ENCODE data around the gene DUSP19. TPM values are rescaled to one million over a fixed set of nuclear protein-coding genes. Genes with fewer than 3 reads are reported as not detected.

Gene DUSP19
- polyA plus RNA-seq, 1 of the 3 experiments (the other 2 are of a cell fraction): 0.85 TPM

- Histone ChIP-seq H3K9me3 (no peaks in the 10 kb centered on the region), H3K36me3 (replicated peaks in 1 of 2; ENCODE audit: control insufficient read depth in 1 of 2, insufficient read depth in 2 of 2, low read length in 1 of 2) (no peaks in the 10 kb centered on the region), H3K9ac (no peak overlapping the region), H3K4me1 (ENCODE audit: control insufficient read depth in 1 of 2, insufficient read depth in 2 of 2, low read depth in 1 of 2, low read length in 1 of 2) (peaks cover 0 to 7% of the 10 kb centered on the region in 2 experiments; a peak in 2 of 4 replicates), H3K79me2 (ENCODE audit: insufficient read depth) (no peaks in the 10 kb centered on the region), H4K20me1 (ENCODE audit: insufficient read depth) (no peaks in the 10 kb centered on the region), H3F3A (replicated peaks; ENCODE audit: insufficient read depth) (no peaks in the 10 kb centered on the region), H3K27ac (ENCODE audit: low read depth in 2 of 2, low read length in 1 of 2) (no peak overlapping the region), H3K27me3 (ENCODE audit: insufficient read depth) (no peaks in the 10 kb centered on the region), H3K4me3 (ENCODE audit: low read depth in 2 of 2, low read length in 1 of 2) (no peak overlapping the region), H3K4me2 (no peak overlapping the region), H2AFZ (ENCODE audit: low read depth) (no peak overlapping the region), H3K9me2 (no peaks in the 10 kb centered on the region)
- POLR2A ChIA-PET: no interaction called here
- no peak for DNase-seq
- TF ChIP-seq MXI1 (IDR thresholded peaks at IDR 0.05; ENCODE audit: low read depth, low read length) (no peak), TAF1 (IDR thresholded peaks at IDR 0.05; ENCODE audit: borderline replicate concordance, low read depth, low read length) (no peak), ELF1 (IDR thresholded peaks at IDR 0.05) (no peak), RXRA (IDR thresholded peaks at IDR 0.05; ENCODE audit: borderline replicate concordance, low read depth) (no peak), TEAD4 (IDR thresholded peaks at IDR 0.05; ENCODE audit: borderline replicate concordance, insufficient read depth) (no peak)
- 84% methylated on average over 6 of the region's 6 CpGs for WGBS (ENCODE audit: low lambda C conversion rate)
- CTCF ChIA-PET: interaction anchor here (1.3 kb wide), 1 partner anchor 10 kb away, joined by 5 read pairs; no protein-coding TSS in a partner anchor
Measured at GRCh38 chr2:183089192-183089851, 10.8 kb downstream of the DUSP19 start.

DNA sequence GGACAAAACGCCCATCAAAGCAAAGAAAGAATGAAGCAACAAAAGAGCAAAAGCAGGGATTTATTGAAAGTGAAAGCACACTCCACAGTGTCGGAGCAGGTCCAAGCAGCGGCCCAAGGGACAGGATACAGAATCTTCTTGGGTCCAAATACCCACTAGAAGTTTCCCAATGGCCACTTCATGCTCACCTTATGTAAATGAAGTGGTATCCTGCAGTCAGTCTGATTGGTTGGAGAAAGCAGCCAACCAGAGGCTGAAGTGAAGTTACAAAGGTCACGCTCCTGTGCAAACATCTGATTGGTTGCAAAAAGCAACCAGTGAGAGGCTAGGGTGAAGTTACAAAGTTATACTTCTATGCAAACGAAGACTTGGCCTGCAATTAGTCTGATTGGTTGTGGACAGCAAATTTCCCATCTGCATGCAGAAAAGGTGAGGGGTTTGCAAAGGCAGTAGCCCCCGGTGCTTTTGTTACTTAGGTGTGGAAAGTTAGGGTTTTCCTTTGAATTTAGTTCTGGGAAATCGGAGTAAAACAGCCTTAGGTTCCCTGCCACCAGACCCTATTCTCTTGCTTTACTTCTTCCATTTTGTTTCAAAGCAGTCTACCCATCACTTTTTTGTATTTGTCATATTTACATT lies 12.9 kb downstream of the DUSP19 start:
- H3K79me2 ChIP-seq (ENCODE audit: insufficient read depth): no peaks in the 10 kb centered on the region
- no peak overlapping the region for H3K27ac ChIP-seq (ENCODE audit: low read depth in 2 of 2, low read length in 1 of 2)
- peaks cover 0 to 7% of the 10 kb centered on the region in 2 experiments; a peak in 2 of 4 replicates for H3K4me1 ChIP-seq (ENCODE audit: control insufficient read depth in 1 of 2, insufficient read depth in 2 of 2, low read depth in 1 of 2, low read length in 1 of 2)
- TF ChIP-seq RXRA (IDR thresholded peaks at IDR 0.05; ENCODE audit: borderline replicate concordance, low read depth) (no peak), MXI1 (IDR thresholded peaks at IDR 0.05; ENCODE audit: low read depth, low read length) (no peak), JUND (IDR thresholded peaks at IDR 0.05) (no peak)
- TF ChIP-seq, protein P1, sequence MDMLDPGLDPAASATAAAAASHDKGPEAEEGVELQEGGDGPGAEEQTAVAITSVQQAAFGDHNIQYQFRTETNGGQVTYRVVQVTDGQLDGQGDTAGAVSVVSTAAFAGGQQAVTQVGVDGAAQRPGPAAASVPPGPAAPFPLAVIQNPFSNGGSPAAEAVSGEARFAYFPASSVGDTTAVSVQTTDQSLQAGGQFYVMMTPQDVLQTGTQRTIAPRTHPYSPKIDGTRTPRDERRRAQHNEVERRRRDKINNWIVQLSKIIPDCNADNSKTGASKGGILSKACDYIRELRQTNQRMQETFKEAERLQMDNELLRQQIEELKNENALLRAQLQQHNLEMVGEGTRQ (IDR thresholded peaks at IDR 0.05; ENCODE audit: borderline replicate concordance, low read depth, low read length): no peak
- H3K4me3 ChIP-seq (ENCODE audit: low read depth in 2 of 2, low read length in 1 of 2): no peak overlapping the region
- no peaks in the 10 kb centered on the region for H4K20me1 ChIP-seq (ENCODE audit: insufficient read depth)
- H3F3A ChIP-seq (replicated peaks; ENCODE audit: insufficient read depth): no peaks in the 10 kb centered on the region
- H3K4me2 ChIP-seq: no peak overlapping the region
- WGBS (ENCODE audit: low lambda C conversion rate): 87% methylated on average over 7 of the region's 7 CpGs
- no peak overlapping the region for H2AFZ ChIP-seq (ENCODE audit: low read depth)
- ChIA-PET POLR2A (no interaction called here), CTCF (no interaction called here)
- no peak overlapping the region for H3K9ac ChIP-seq
- no peaks in the 10 kb centered on the region for H3K9me3 ChIP-seq
- H3K27me3 ChIP-seq (ENCODE audit: insufficient read depth): no peaks in the 10 kb centered on the region
- H3K36me3 ChIP-seq (replicated peaks in 1 of 2; ENCODE audit: control insufficient read depth in 1 of 2, insufficient read depth in 2 of 2, low read length in 1 of 2): no peaks in the 10 kb centered on the region
- H3K9me2 ChIP-seq: no peaks in the 10 kb centered on the region
- DNase-seq: no peak

GRCh38 chr2:183091954-183092345 lies 13.4 kb downstream of the DUSP19 start:
- H3K79me2 ChIP-seq (ENCODE audit: insufficient read depth): no peaks in the 10 kb centered on the region
- no peak overlapping the region for H3K9ac ChIP-seq
- no peaks in the 10 kb centered on the region for H3K36me3 ChIP-seq (replicated peaks in 1 of 2; ENCODE audit: control insufficient read depth in 1 of 2, insufficient read depth in 2 of 2, low read length in 1 of 2)
- no peak overlapping the region for H3K4me3 ChIP-seq (ENCODE audit: low read depth in 2 of 2, low read length in 1 of 2)
- H4K20me1 ChIP-seq (ENCODE audit: insufficient read depth): no peaks in the 10 kb centered on the region
- TF ChIP-seq EP300 (IDR thresholded peaks at IDR 0.05; ENCODE audit: borderline replicate concordance in 1 of 2, low read depth in 1 of 2, low read length in 1 of 2) (no peak), GATA2 (CRISPR knock-in tag; IDR thresholded peaks at IDR 0.05) (no peak), MEF2A (IDR thresholded peaks at IDR 0.05; ENCODE audit: borderline replicate concordance, low read depth) (no peak), NRF1 (IDR thresholded peaks at IDR 0.05; ENCODE audit: low read depth, low read length) (no peak)
- no peak overlapping the region for H2AFZ ChIP-seq (ENCODE audit: low read depth)
- H3K4me1 ChIP-seq (ENCODE audit: control insufficient read depth in 1 of 2, insufficient read depth in 2 of 2, low read depth in 1 of 2, low read length in 1 of 2): peaks cover 0 to 7% of the 10 kb centered on the region in 2 experiments; a peak in 2 of 4 replicates
- no peak overlapping the region for H3K4me2 ChIP-seq
- H3K9me3 ChIP-seq: no peaks in the 10 kb centered on the region
- no peak overlapping the region for H3K27ac ChIP-seq (ENCODE audit: low read depth in 2 of 2, low read length in 1 of 2)
- ChIA-PET CTCF (no interaction called here), POLR2A (no interaction called here)
- H3F3A ChIP-seq (replicated peaks; ENCODE audit: insufficient read depth): no peaks in the 10 kb centered on the region
- H3K27me3 ChIP-seq (ENCODE audit: insufficient read depth): no peaks in the 10 kb centered on the region
- 96% methylated on average over 2 of the region's 2 CpGs for WGBS (ENCODE audit: low lambda C conversion rate)
- no peak for DNase-seq
- H3K9me2 ChIP-seq: no peaks in the 10 kb centered on the region
